Measurements from ENCODE around the gene ARHGAP31.

DNA sequence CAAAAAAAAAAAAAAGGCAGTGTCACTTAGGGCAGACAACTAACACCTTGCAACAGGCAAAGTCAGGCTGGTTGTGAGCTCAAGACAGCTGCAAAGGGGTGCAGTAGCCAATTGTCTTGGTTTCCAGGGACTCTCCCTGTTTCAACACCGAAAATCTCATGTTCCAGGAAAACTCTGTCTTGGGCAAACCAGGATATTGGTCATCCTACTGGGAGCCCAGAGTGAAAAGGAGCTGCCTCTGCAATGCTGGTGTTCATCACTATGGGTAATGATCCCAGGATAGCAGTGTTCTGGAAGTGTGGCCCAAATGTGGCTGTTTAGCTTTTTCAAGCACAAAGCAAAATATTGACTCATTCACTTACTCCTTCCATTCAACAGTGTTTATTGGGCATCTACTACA, 82.6 kb downstream of the ARHGAP31 start:
- TF ChIP-seq, protein P1, sequence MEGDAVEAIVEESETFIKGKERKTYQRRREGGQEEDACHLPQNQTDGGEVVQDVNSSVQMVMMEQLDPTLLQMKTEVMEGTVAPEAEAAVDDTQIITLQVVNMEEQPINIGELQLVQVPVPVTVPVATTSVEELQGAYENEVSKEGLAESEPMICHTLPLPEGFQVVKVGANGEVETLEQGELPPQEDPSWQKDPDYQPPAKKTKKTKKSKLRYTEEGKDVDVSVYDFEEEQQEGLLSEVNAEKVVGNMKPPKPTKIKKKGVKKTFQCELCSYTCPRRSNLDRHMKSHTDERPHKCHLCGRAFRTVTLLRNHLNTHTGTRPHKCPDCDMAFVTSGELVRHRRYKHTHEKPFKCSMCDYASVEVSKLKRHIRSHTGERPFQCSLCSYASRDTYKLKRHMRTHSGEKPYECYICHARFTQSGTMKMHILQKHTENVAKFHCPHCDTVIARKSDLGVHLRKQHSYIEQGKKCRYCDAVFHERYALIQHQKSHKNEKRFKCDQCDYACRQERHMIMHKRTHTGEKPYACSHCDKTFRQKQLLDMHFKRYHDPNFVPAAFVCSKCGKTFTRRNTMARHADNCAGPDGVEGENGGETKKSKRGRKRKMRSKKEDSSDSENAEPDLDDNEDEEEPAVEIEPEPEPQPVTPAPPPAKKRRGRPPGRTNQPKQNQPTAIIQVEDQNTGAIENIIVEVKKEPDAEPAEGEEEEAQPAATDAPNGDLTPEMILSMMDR (conservative IDR thresholded peaks at IDR 0.05 in 1 of 2, IDR thresholded peaks at IDR 0.05 in 1 of 2; ENCODE audit: extremely low read depth in 1 of 2, insufficient read depth in 1 of 2, low read depth in 1 of 2, low read length in 2 of 2): no peak
- no peak for TF ChIP-seq EZH2 (IDR thresholded peaks at IDR 0.05; ENCODE audit: borderline replicate concordance, low read length)

Data from mammary epithelial cell (primary cell).